GM23248 (cell line): ENCODE results near the gene CHST4.

ENCODE experiments used
- EZH2 ChIP-seq: fragments of 200-600 bp; sonication (generic); IDR thresholded peaks from 2 replicates; pipeline ENCODE4 v1.6.1; 2018; ENCODE audit warnings: antibody characterized with exemption, mild to moderate bottlenecking; ENCODE audit not compliant: insufficient read depth, poor library complexity, severe bottlenecking
- EZH2phosphoT487 ChIP-seq: fragments of 200-600 bp; sonication (generic); IDR thresholded peaks from 2 replicates; pipeline ENCODE4 v1.6.1; 2018; ENCODE audit warnings: antibody characterized with exemption, moderate library complexity, mild to moderate bottlenecking, low read depth; ENCODE audit not compliant: insufficient read depth

DNA sequence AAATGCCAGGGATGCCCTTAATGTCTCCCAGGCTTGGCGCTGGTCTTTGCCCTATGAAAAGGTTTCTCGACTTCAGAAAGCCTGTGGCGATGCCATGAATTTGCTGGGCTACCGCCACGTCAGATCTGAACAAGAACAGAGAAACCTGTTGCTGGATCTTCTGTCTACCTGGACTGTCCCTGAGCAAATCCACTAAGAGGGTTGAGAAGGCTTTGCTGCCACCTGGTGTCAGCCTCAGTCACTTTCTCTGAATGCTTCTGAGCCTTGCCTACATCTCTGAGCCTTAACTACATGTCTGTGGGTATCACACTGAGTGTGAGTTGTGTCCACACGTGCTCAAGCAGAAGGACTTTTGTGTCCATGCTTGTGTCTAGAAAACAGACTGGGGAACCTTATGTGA lies 11.4 kb downstream of the CHST4 start:
- TF ChIP-seq EZH2phosphoT487 (no peak), EZH2 (no peak)
